Loucy (cell line): ENCODE data around the gene IGFN1.
A peak's percentile ranks its signal among the peaks of the same experiment; 100 is the strongest.
"Not testable (repeated sequence)": the region's sequence is repeated elsewhere in the genome, so short reads cannot be mapped to it uniquely, and the experiment has no call there.

Experiments
- H2AFZ ChIP-seq: fragments of 200-600 bp; sonication (generic); 2 replicates; pipeline ENCODE4 v1.6.0; 2016; ENCODE audit warnings: antibody characterized with exemption, mild to moderate bottlenecking, low read length, moderate library complexity
- H3F3A ChIP-seq: fragments of 200-600 bp; 2 replicates; pipeline ENCODE4 v1.6.0; 2016; ENCODE audit warnings: antibody characterized with exemption, low read depth, mild to moderate bottlenecking
- H3K27me3 ChIP-seq: fragments of 200-600 bp; sonication (generic); 2 replicates; pipeline ENCODE4 v1.6.1; 2014; ENCODE audit warnings: low read length, mild to moderate bottlenecking; ENCODE audit not compliant: insufficient read depth, poor library complexity, severe bottlenecking
- H3K36me3 ChIP-seq: fragments of 200-600 bp; sonication (generic); 2 replicates; pipeline ENCODE4 v1.6.1; 2016; ENCODE audit warnings: low read length; ENCODE audit not compliant: insufficient read depth
- H3K4me1 ChIP-seq: fragments of 200-600 bp; sonication (generic); 2 replicates; pipeline ENCODE4 v1.5.1; 2014; ENCODE audit warnings: low read length, mild to moderate bottlenecking; ENCODE audit not compliant: insufficient read depth, poor library complexity, severe bottlenecking
- H3K4me2 ChIP-seq: fragments of 200-600 bp; sonication (generic); 2 replicates; pipeline ENCODE4 v1.6.0; 2014; ENCODE audit warnings: antibody characterized with exemption, low read length, low read depth, mild to moderate bottlenecking; ENCODE audit not compliant: poor library complexity, severe bottlenecking
- H3K4me3 ChIP-seq: fragments of 200-600 bp; sonication (generic); 2 replicates; pipeline ENCODE4 v1.5.1; 2014; ENCODE audit warnings: low read length, mild to moderate bottlenecking, mixed read lengths; ENCODE audit not compliant: poor library complexity, severe bottlenecking
- H3K79me2 ChIP-seq: fragments of 200-600 bp; sonication (generic); 2 replicates; pipeline ENCODE4 v1.6.1; 2014; ENCODE audit warnings: low read length; ENCODE audit not compliant: insufficient read depth
- H3K9ac ChIP-seq: fragments of 200-600 bp; sonication (generic); 2 replicates; pipeline ENCODE4 v1.6.0; 2014; ENCODE audit warnings: mild to moderate bottlenecking, low read depth, low read length, moderate library complexity; ENCODE audit not compliant: poor library complexity, severe bottlenecking
- H3K9me2 ChIP-seq: fragments of 200-600 bp; sonication (generic); replicated peaks from 2 replicates; pipeline ENCODE4 v1.6.1; 2016; ENCODE audit warnings: low read depth, low read length, mixed read lengths
- H3K9me3 ChIP-seq: fragments of 200-600 bp; sonication (generic); 2 replicates; pipeline ENCODE4 v1.6.1; 2014; ENCODE audit warnings: mild to moderate bottlenecking, antibody characterized with exemption, low read length, low read depth; ENCODE audit not compliant: insufficient read depth
- H4K20me1 ChIP-seq: fragments of 200-600 bp; sonication (generic); 2 replicates; pipeline ENCODE4 v1.6.0; 2014; ENCODE audit warnings: antibody characterized with exemption, low read length, mild to moderate bottlenecking; ENCODE audit not compliant: insufficient read depth, poor library complexity, severe bottlenecking
- CTCF ChIP-seq: fragments of 200-600 bp; sonication (generic); conservative IDR thresholded peaks from 2 replicates; pipeline ENCODE4 v1.5.1; 2014; ENCODE audit warnings: mild to moderate bottlenecking, antibody characterized with exemption, low read length
- EZH2phosphoT487 ChIP-seq: fragments of 200-600 bp; IDR thresholded peaks from 2 replicates; pipeline ENCODE4 v1.6.1; 2018; ENCODE audit warnings: antibody characterized with exemption, mild to moderate bottlenecking, moderate library complexity, borderline replicate concordance

The IGFN1 gene

GRCh38 chr1:201254625-201255478 is 64.2 kb downstream of the IGFN1 start:
- Histone ChIP-seq H3K4me3 (no peak overlapping the region), H3K4me1 (no peaks in the 10 kb centered on the region), H2AFZ (no peak overlapping the region), H3K36me3 (no peaks in the 10 kb centered on the region), H4K20me1 (no peaks in the 10 kb centered on the region), H3K79me2 (no peaks in the 10 kb centered on the region), H3F3A (no peaks in the 10 kb centered on the region), H3K9ac (no peak overlapping the region), H3K9me3 (no peaks in the 10 kb centered on the region), H3K9me2 (no peaks in the 10 kb centered on the region), H3K27me3 (no peaks in the 10 kb centered on the region), H3K4me2 (no peak overlapping the region)
- TF ChIP-seq EZH2phosphoT487 (no peak), CTCF (peak; percentile 96)

GRCh38 chr1:201255479-201256362 is 65.1 kb downstream of the IGFN1 start:
- Histone ChIP-seq H3K9me3 (no peaks in the 10 kb centered on the region), H3K27me3 (no peaks in the 10 kb centered on the region), H3K9ac (no peak overlapping the region), H3K79me2 (no peaks in the 10 kb centered on the region), H3K4me1 (no peaks in the 10 kb centered on the region), H3K4me2 (no peak overlapping the region), H2AFZ (no peak overlapping the region), H4K20me1 (no peaks in the 10 kb centered on the region), H3K9me2 (no peaks in the 10 kb centered on the region), H3K36me3 (no peaks in the 10 kb centered on the region), H3F3A (no peaks in the 10 kb centered on the region), H3K4me3 (no peak overlapping the region)
- TF ChIP-seq CTCF = no peak
- TF ChIP-seq EZH2phosphoT487 = no peak

- H4K20me1 ChIP-seq, H2AFZ ChIP-seq, H3K79me2 ChIP-seq, H3K9me2 ChIP-seq, H3K4me1 ChIP-seq, H3F3A ChIP-seq, H3K27me3 ChIP-seq, H3K4me2 ChIP-seq, H3K36me3 ChIP-seq, H3K4me3 ChIP-seq, H3K9ac ChIP-seq, H3K9me3 ChIP-seq: not testable (repeated sequence)
Measured at GRCh38 chr1:201258132-201258531, 67.5 kb downstream of the IGFN1 start.
